Ovary (tissue), 3 donors: ENCODE results near the gene GPC3.

Source experiments
- EP300 ChIP-seq: sonication (generic); formaldehyde crosslinking; IDR thresholded peaks from one replicate; pipeline ENCODE4 v1.6.1; 2017; ENCODE audit warnings: antibody characterized with exemption
- POLR2A ChIP-seq: fragments of 450-650 bp; IDR thresholded peaks from one replicate; pipeline ENCODE4 v1.6.1; 2017; ENCODE audit warnings: antibody characterized with exemption, mild to moderate bottlenecking, moderate library complexity
- TF ChIP-seq, protein P1 (sequence below), 3 donors: fragments of 450-650 bp in 2 of 3; fragments of 200-600 bp in 1 of 3; IDR thresholded peaks; one replicate each; pipeline versions ENCODE4 v1.5.1 to v1.8.0; 2016 to 2022; ENCODE audit warnings: antibody characterized with exemption in 3 of 3, mild to moderate bottlenecking in 1 of 3
- donor health status: DM: no; HTN: no; CAD: no.

DNA sequence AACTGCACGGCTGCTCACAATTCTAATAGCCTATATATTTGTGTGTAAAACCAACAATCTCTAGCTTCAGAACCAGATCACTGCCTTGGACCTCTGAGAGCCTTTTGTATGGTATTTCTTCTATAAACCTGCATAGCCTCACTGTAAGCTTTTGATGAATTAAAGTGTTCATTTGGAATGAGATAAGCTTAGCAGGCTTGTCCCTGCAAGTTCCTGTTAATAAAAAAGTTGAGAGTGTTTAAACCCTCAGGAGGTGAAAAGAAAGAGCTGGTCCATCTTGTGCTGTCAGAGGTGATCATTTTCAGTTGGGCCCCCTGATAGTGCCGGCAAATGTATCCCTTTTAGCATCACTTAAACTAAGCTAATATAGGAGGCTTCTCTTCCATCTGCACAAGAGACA is 191.8 kb downstream of the GPC3 start:
- TF ChIP-seq, protein P1, sequence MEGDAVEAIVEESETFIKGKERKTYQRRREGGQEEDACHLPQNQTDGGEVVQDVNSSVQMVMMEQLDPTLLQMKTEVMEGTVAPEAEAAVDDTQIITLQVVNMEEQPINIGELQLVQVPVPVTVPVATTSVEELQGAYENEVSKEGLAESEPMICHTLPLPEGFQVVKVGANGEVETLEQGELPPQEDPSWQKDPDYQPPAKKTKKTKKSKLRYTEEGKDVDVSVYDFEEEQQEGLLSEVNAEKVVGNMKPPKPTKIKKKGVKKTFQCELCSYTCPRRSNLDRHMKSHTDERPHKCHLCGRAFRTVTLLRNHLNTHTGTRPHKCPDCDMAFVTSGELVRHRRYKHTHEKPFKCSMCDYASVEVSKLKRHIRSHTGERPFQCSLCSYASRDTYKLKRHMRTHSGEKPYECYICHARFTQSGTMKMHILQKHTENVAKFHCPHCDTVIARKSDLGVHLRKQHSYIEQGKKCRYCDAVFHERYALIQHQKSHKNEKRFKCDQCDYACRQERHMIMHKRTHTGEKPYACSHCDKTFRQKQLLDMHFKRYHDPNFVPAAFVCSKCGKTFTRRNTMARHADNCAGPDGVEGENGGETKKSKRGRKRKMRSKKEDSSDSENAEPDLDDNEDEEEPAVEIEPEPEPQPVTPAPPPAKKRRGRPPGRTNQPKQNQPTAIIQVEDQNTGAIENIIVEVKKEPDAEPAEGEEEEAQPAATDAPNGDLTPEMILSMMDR (IDR thresholded peaks at IDR 0.05): no peak
- TF ChIP-seq POLR2A (no peak), EP300 (no peak)
